Rectal smooth muscle tissue (tissue), 1 donor: ENCODE results near the gene MRPL55.
A peak's percentile ranks its signal among the peaks of the same experiment; 100 is the strongest.

ENCODE experiments used
- H3K27ac ChIP-seq: one replicate; pipeline ENCODE4 v1.7.0; 2013; ENCODE audit warnings: low read depth, low read length, inconsistent platforms
- H3K27me3 ChIP-seq: one replicate; pipeline ENCODE4 v1.7.0; 2013; ENCODE audit warnings: low read length; ENCODE audit not compliant: control insufficient read depth, insufficient read depth
- H3K36me3 ChIP-seq: one replicate; pipeline ENCODE4 v1.7.0; 2013; ENCODE audit warnings: low read length; ENCODE audit not compliant: control insufficient read depth, insufficient read depth
- H3K4me1 ChIP-seq: one replicate; pipeline ENCODE4 v1.7.0; 2013; ENCODE audit warnings: low read length; ENCODE audit not compliant: control insufficient read depth, insufficient read depth
- H3K4me3 ChIP-seq: one replicate; pipeline ENCODE4 v1.7.0; 2013; ENCODE audit warnings: low read length
- H3K9ac ChIP-seq: one replicate; pipeline ENCODE4 v1.7.0; 2013; ENCODE audit warnings: low read length

MRPL55 gene

GRCh38 chr1:228100822-228101613 lies 8.1 kb downstream of the MRPL55 start:
- peak overlapping the region; percentile 91 for H3K4me3 ChIP-seq
- peaks cover 30% of the 10 kb centered on the region for H3K36me3 ChIP-seq
- no peaks in the 10 kb centered on the region for H3K27me3 ChIP-seq
- H3K9ac ChIP-seq = no peak overlapping the region
- H3K4me1 ChIP-seq = peaks cover 3% of the 10 kb centered on the region
- no peak overlapping the region for H3K27ac ChIP-seq

GRCh38 chr1:228099331-228099732 lies 9.8 kb downstream of the MRPL55 start:
- no peak overlapping the region for H3K27ac ChIP-seq
- H3K36me3 ChIP-seq = peaks cover 30% of the 10 kb centered on the region

GRCh38 chr1:228098323-228098931 lies 10.7 kb downstream of the MRPL55 start:
- Histone ChIP-seq H3K4me3 (no peak overlapping the region), H3K36me3 (peaks cover 30% of the 10 kb centered on the region), H3K9ac (no peak overlapping the region), H3K4me1 (no peaks in the 10 kb centered on the region), H3K27me3 (no peaks in the 10 kb centered on the region), H3K27ac (no peak overlapping the region)

More at GRCh38 chr1:228099331-228099732, 9.8 kb downstream of the MRPL55 start:
- H3K27me3 ChIP-seq = no peaks in the 10 kb centered on the region
- H3K4me3 ChIP-seq = no peak overlapping the region
- peaks cover 3% of the 10 kb centered on the region for H3K4me1 ChIP-seq
- H3K9ac ChIP-seq = no peak overlapping the region

- H3K4me3 ChIP-seq = no peak overlapping the region
- peaks cover 33% of the 10 kb centered on the region for H3K36me3 ChIP-seq
- no peak overlapping the region for H3K27ac ChIP-seq
- no peaks in the 10 kb centered on the region for H3K4me1 ChIP-seq
- H3K9ac ChIP-seq = no peak overlapping the region
- H3K27me3 ChIP-seq = no peaks in the 10 kb centered on the region
These were observed 11.6 kb downstream of the MRPL55 start for GRCh38 chr1:228097333-228098081.

- Histone ChIP-seq H3K9ac (no peak overlapping the region), H3K4me3 (no peak overlapping the region), H3K27ac (no peak overlapping the region), H3K36me3 (peaks cover 37% of the 10 kb centered on the region), H3K4me1 (no peaks in the 10 kb centered on the region), H3K27me3 (no peaks in the 10 kb centered on the region)
These were observed 12.4 kb downstream of the MRPL55 start for GRCh38 chr1:228096416-228097332.

- H3K27me3 ChIP-seq = no peaks in the 10 kb centered on the region
- H3K27ac ChIP-seq = no peak overlapping the region
- no peak overlapping the region for H3K4me3 ChIP-seq
- H3K9ac ChIP-seq = no peak overlapping the region
- peaks cover 37% of the 10 kb centered on the region for H3K36me3 ChIP-seq
- H3K4me1 ChIP-seq = no peaks in the 10 kb centered on the region
These were observed 13.2 kb downstream of the MRPL55 start for GRCh38 chr1:228095938-228096337.

GRCh38 chr1:228095161-228095560 lies 13.9 kb downstream of the MRPL55 start:
- H3K4me1 ChIP-seq = peaks cover 8% of the 10 kb centered on the region
- no peaks in the 10 kb centered on the region for H3K27me3 ChIP-seq
- H3K9ac ChIP-seq = no peak overlapping the region
- no peak overlapping the region for H3K27ac ChIP-seq
- H3K4me3 ChIP-seq = no peak overlapping the region
- peaks cover 37% of the 10 kb centered on the region for H3K36me3 ChIP-seq

- H3K9ac ChIP-seq = no peak overlapping the region
- no peaks in the 10 kb centered on the region for H3K27me3 ChIP-seq
- H3K4me3 ChIP-seq = no peak overlapping the region
- peaks cover 32% of the 10 kb centered on the region for H3K36me3 ChIP-seq
- no peak overlapping the region for H3K27ac ChIP-seq
- peaks cover 13% of the 10 kb centered on the region for H3K4me1 ChIP-seq
These were observed 14.6 kb downstream of the MRPL55 start for GRCh38 chr1:228094432-228095016.

- Histone ChIP-seq H3K27ac (no peak overlapping the region), H3K27me3 (no peaks in the 10 kb centered on the region), H3K9ac (no peak overlapping the region), H3K4me1 (peaks cover 13% of the 10 kb centered on the region), H3K36me3 (peaks cover 20% of the 10 kb centered on the region), H3K4me3 (no peak overlapping the region)
These were observed 15.8 kb downstream of the MRPL55 start for GRCh38 chr1:228093050-228093906.

GRCh38 chr1:228092342-228093049 lies 16.6 kb downstream of the MRPL55 start:
- H3K36me3 ChIP-seq = peaks cover 14% of the 10 kb centered on the region
- no peak overlapping the region for H3K9ac ChIP-seq
- H3K27me3 ChIP-seq = no peaks in the 10 kb centered on the region
- H3K4me3 ChIP-seq = no peak overlapping the region
- no peak overlapping the region for H3K27ac ChIP-seq
- H3K4me1 ChIP-seq = peaks cover 21% of the 10 kb centered on the region
